ENCODE results near the gene PAMR1.

GRCh38 chr11:35486934-35487333 lies 38.5 kb downstream of the PAMR1 start:
- TF ChIP-seq POLR2A (IDR thresholded peaks at IDR 0.05) (no peak), CTCF (IDR thresholded peaks at IDR 0.05) (no peak)

All from lower leg skin (tissue), 3 donors.